Panc1 (cell line): ENCODE data around the gene CREM. TPM values are rescaled to one million over a fixed set of nuclear protein-coding genes. Genes with fewer than 3 reads are reported as not detected.

ENCODE experiments used
- ATAC-seq: fragments of 200-7000 bp; cut with Tn5 transposase; 2 replicates; pipeline ENCODE4 v1.9.1; 2020; ENCODE audit warnings: mild to moderate bottlenecking, moderate library complexity
- BruUV-seq: library from RNA; stranded (reverse); fragments of 400-500 nt; replicated peaks from 2 replicates; lab custom pipeline; 2021; lab: Mats Ljungman, UMichigan
- CTCF ChIA-PET: fragments of 300-600 bp; sonication (Branson Sonifier 250); formaldehyde crosslinking; loops from one replicate; lab custom pipeline; 2022; ENCODE audit warnings: antibody characterized with exemption; lab: Charles Lee
- POLR2A ChIA-PET: fragments of 300-600 bp; sonication (Branson Sonifier 250); formaldehyde crosslinking; loops from one replicate; lab custom pipeline; 2022; ENCODE audit warnings: antibody characterized with exemption; lab: Charles Lee
- DNase-seq: peaks from one replicate; pipeline ENCODE4 v3.0.0-alpha.2; 2010; ENCODE audit warnings: low read depth, low spot score
- H3K27ac ChIP-seq: 2 replicates; pipeline ENCODE4 v1.5.1; 2011; ENCODE audit warnings: mild to moderate bottlenecking, low read length, inconsistent platforms
- H3K27me3 ChIP-seq: fragments of 200-500 bp; sonication (Bioruptor generic); 2 replicates; pipeline ENCODE4 v1.6.0; 2014; ENCODE audit warnings: low read length, inconsistent platforms; ENCODE audit not compliant: control insufficient read depth, insufficient read depth
- H3K36me3 ChIP-seq: fragments of 200-500 bp; sonication (Bioruptor generic); 2 replicates; pipeline ENCODE4 v1.5.1; 2014; ENCODE audit warnings: inconsistent platforms, mild to moderate bottlenecking, low read length, moderate library complexity; ENCODE audit not compliant: control insufficient read depth, insufficient read depth
- H3K4me1 ChIP-seq: 2 replicates; pipeline ENCODE4 v1.5.1; 2011; ENCODE audit warnings: inconsistent platforms, mild to moderate bottlenecking, low read length, moderate library complexity; ENCODE audit not compliant: control insufficient read depth, insufficient read depth
- H3K4me3 ChIP-seq, 2 experiments: 2 replicates each; pipeline ENCODE4 v1.5.1; 2011 to 2012; ENCODE audit warnings: low read depth in 2 of 2, low read length in 2 of 2, mild to moderate bottlenecking in 2 of 2, inconsistent platforms in 1 of 2, moderate library complexity in 1 of 2
- H3K9me3 ChIP-seq: fragments of 200-500 bp; sonication (Bioruptor generic); 2 replicates; pipeline ENCODE4 v1.5.1; 2014; ENCODE audit warnings: low read depth, mild to moderate bottlenecking, inconsistent platforms, low read length, moderate library complexity; ENCODE audit not compliant: control insufficient read depth, insufficient read depth
- CTCF ChIP-seq: fragments of 450-650 bp; IDR thresholded peaks from 2 replicates; pipeline ENCODE4 v1.5.1; 2017; ENCODE audit warnings: mild to moderate bottlenecking
- POLR2AphosphoS5 ChIP-seq: IDR thresholded peaks from 2 replicates; pipeline ENCODE4 v1.6.1; 2012; ENCODE audit warnings: mild to moderate bottlenecking, low read depth, low read length, moderate library complexity
- SIN3A ChIP-seq: IDR thresholded peaks from 2 replicates; pipeline ENCODE4 v1.6.1; 2012; ENCODE audit warnings: low read depth, mild to moderate bottlenecking, low read length, moderate library complexity, borderline replicate concordance; ENCODE audit not compliant: insufficient read depth
- TCF7L2 ChIP-seq: IDR thresholded peaks from 2 replicates; pipeline ENCODE4 v1.6.1; 2011; ENCODE audit warnings: mild to moderate bottlenecking, low read depth, low read length, inconsistent platforms
- in situ Hi-C: cut with HindIII; loops from 2 replicates; pipeline ENCODE4 v1.10.0; 2016; ENCODE audit warnings: low sequenced_read_pairs, low pct_unique_long_range_greater_than_20kb
- intact Hi-C: fragments of 100-400 bp; cut with micrococcal nuclease; formaldehyde crosslinking; loops from one replicate; pipeline ENCODE4 v1.10.0; 2022; ENCODE audit not compliant: unreplicated experiment
- total RNA-seq: library from RNA; stranded (reverse); gene quantifications from one replicate; pipeline ENCODE4 v1.2.1, GENCODE V29; 2021; ENCODE audit not compliant: unreplicated experiment
- TF ChIP-seq, protein P1 (sequence below), 2 experiments: IDR thresholded peaks; 2 replicates each; pipeline ENCODE4 v1.6.1; 2011 to 2012; ENCODE audit warnings: low read depth in 2 of 2, control low read depth in 1 of 2, low read length in 1 of 2, mild to moderate bottlenecking in 1 of 2, moderate library complexity in 1 of 2; ENCODE audit not compliant: insufficient read depth in 1 of 2

Gene CREM
- total RNA-seq, 1 experiment from 2014 or later: 13.7 TPM

DNA sequence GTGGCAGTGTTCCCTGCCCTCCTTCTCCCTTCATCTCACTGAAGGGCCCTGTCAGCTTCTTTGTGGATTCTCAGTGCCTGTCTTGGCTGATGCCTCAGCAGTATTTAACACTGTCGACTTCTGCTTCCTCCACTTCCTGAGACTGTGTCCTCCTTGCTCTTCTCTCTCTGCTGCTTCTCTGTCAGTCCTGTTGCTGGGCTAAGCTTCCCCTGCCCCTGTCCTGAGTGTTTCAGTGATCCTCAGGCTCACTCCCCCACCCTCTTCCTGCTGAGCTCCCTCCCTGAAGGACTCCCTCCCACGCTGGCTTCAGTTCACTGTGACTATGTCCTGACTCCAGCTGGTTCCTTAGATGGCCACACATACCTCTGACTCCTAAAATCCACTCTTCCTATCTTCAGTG lies 64.9 kb downstream of the CREM start:
- Histone ChIP-seq H3K36me3 (no peaks in the 10 kb centered on the region), H3K27me3 (no peaks in the 10 kb centered on the region), H3K4me3 (no peak overlapping the region), H3K4me1 (peaks cover 4% of the 10 kb centered on the region), H3K27ac (no peak overlapping the region), H3K9me3 (no peaks in the 10 kb centered on the region)
- intact Hi-C loops: no loop called here
- ATAC-seq (no peak), DNase-seq (no peak)
- POLR2A ChIA-PET: no interaction called here
- BruUV-seq: no TSS peak
- in situ Hi-C loops: no loop called here
- TF ChIP-seq, protein P1, sequence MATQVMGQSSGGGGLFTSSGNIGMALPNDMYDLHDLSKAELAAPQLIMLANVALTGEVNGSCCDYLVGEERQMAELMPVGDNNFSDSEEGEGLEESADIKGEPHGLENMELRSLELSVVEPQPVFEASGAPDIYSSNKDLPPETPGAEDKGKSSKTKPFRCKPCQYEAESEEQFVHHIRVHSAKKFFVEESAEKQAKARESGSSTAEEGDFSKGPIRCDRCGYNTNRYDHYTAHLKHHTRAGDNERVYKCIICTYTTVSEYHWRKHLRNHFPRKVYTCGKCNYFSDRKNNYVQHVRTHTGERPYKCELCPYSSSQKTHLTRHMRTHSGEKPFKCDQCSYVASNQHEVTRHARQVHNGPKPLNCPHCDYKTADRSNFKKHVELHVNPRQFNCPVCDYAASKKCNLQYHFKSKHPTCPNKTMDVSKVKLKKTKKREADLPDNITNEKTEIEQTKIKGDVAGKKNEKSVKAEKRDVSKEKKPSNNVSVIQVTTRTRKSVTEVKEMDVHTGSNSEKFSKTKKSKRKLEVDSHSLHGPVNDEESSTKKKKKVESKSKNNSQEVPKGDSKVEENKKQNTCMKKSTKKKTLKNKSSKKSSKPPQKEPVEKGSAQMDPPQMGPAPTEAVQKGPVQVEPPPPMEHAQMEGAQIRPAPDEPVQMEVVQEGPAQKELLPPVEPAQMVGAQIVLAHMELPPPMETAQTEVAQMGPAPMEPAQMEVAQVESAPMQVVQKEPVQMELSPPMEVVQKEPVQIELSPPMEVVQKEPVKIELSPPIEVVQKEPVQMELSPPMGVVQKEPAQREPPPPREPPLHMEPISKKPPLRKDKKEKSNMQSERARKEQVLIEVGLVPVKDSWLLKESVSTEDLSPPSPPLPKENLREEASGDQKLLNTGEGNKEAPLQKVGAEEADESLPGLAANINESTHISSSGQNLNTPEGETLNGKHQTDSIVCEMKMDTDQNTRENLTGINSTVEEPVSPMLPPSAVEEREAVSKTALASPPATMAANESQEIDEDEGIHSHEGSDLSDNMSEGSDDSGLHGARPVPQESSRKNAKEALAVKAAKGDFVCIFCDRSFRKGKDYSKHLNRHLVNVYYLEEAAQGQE (IDR thresholded peaks at IDR 0.05; ENCODE audit: insufficient read depth in 1 of 2, low read depth in 2 of 2, low read length in 1 of 2): no peak
- TF ChIP-seq TCF7L2 (no peak), CTCF (no peak), POLR2AphosphoS5 (no peak), SIN3A (no peak)
- CTCF ChIA-PET: no interaction called here

DNA sequence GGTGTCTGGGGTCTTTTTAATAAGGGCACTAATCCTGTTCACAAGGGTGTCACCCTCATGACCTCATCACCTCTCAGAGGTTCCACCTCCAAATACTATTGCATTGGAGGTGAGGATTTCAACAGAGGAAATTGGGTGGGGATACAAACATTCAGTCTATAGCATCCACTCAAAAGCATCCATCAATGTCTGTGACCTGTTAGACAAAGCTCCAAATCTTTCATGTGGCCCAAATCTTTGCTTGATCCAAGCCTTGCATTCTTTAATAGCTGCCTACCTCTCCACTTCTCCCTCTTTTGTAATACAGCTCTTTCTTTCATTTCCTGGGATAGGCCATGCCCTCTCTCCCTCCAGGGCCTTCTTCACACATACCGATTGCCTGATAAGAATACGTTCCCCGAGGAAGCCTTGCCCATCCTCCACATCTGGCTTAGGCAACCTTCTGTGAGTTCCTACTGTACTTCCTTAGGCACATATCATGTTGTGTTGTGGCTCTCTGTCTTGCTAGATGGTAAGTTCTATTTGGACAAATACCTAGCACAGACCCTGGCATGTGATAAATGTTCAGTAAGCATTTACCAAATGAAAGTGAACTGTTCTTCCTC lies 66.1 kb downstream of the CREM start:
- POLR2A ChIA-PET: no interaction called here
- H3K9me3 ChIP-seq: no peaks in the 10 kb centered on the region
- DNase-seq (no peak), ATAC-seq (no peak)
- CTCF ChIA-PET: no interaction called here
- no peaks in the 10 kb centered on the region for H3K36me3 ChIP-seq
- no peaks in the 10 kb centered on the region for H3K27me3 ChIP-seq
- peaks cover 4% of the 10 kb centered on the region for H3K4me1 ChIP-seq
- intact Hi-C loops: no loop called here
- H3K4me3 ChIP-seq: no peak overlapping the region
- no peak overlapping the region for H3K27ac ChIP-seq
- BruUV-seq: no TSS peak
- in situ Hi-C loops: no loop called here
- TF ChIP-seq, protein P1 (IDR thresholded peaks at IDR 0.05; ENCODE audit: insufficient read depth in 1 of 2, low read depth in 2 of 2, low read length in 1 of 2): no peak
- no peak for TF ChIP-seq POLR2AphosphoS5
- TF ChIP-seq TCF7L2: no peak
- TF ChIP-seq CTCF: no peak
- no peak for TF ChIP-seq SIN3A
